H54 (cell line): ENCODE data around the gene SPOCK1.

Experiments used
- DNase-seq: peaks from one replicate; pipeline ENCODE4 v3.0.0; 2011; ENCODE audit warnings: low spot score, mixed read lengths; ENCODE audit not compliant: insufficient read length
- FAIRE-seq: peaks from 3 replicates; lab custom pipeline; 2011; peaks lifted over from hg19 to GRCh38; lab: Jason Lieb, UNC
- POLR2A ChIP-seq: IDR thresholded peaks from 2 replicates; pipeline ENCODE4 v1.6.1; 2011; ENCODE audit warnings: low read depth, mild to moderate bottlenecking, low read length

The SPOCK1 gene

DNA sequence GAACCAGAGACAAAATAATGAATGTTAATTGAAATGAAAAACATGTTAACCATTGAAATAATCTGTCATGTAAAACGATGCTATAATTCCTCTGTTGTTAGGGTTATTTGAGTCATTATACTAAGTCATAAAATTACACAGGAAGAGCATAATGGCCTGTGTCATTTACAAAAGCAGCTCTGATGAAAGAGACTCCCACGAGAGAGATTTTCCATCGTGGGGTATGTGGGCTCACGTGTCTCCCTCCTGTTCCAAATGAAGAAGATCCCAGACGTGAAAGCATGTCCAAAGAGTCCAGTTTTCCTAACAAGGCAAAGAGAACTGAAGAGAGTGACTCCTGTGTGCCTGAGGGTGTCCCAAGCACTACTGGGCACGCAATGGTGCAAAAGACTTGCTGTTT lies 379.8 kb downstream of the SPOCK1 start:
- no peak for FAIRE-seq
- no peak for DNase-seq
- TF ChIP-seq POLR2A, result no peak

DNA sequence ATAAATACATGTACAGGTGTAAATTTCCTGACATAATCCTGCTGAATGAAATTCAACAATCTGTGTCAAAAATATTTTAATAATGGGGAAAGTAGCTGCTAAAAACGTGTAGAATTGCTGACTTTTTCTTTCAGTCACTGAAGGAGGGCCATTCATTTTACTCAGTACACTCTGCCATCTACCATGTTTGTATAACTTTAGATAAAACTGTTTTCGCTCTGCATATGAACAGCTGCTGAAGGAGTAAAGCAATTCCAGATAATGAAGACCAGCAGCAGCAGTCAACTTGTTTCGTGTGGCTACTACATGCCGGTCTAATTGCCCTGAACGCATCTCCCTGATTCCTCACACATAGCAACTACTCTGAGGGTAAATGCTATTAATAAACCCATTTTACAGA lies 380.5 kb downstream of the SPOCK1 start:
- TF ChIP-seq POLR2A, result no peak
- DNase-seq (no peak), FAIRE-seq (no peak)

DNA sequence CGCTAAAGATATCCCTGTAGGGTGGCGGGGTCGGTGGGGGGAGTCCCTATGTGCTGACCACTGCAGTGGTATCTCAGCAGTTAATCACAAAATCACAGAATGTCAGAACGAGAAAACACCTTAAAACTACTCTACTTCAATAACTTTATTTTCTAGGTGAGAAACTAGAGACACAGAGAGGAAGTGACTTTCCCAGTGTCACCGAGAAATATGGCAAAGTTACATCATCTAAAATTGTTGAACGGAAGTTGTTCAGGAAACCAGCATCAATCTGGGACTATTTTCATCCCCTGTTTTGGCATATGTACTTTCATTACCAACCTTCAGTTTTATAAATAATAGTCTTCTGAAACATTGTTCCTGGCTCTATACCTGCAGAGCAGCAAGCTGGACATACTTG lies 384.0 kb downstream of the SPOCK1 start:
- FAIRE-seq, result no peak
- no peak for DNase-seq
- no peak for TF ChIP-seq POLR2A

DNA sequence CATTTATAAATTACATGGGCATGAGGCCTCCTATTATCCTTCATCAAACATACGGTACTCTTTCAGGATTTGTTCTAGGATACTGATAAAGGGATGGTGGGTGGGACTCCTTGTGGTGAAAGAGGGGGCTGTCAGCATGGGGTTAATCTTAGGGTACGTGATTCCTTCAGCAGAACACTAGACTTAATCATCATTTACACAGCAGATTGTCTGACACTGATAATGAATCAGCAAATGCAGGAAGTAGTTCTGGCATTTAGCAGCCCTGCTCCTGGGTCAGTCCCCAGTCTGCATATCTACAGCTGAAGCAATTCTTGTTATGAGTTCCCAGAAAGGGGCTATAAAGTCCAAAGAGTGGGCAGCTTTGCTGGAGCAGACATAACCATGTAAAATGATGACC lies 384.6 kb downstream of the SPOCK1 start:
- FAIRE-seq (no peak), DNase-seq (no peak)
- TF ChIP-seq POLR2A, result no peak

DNA sequence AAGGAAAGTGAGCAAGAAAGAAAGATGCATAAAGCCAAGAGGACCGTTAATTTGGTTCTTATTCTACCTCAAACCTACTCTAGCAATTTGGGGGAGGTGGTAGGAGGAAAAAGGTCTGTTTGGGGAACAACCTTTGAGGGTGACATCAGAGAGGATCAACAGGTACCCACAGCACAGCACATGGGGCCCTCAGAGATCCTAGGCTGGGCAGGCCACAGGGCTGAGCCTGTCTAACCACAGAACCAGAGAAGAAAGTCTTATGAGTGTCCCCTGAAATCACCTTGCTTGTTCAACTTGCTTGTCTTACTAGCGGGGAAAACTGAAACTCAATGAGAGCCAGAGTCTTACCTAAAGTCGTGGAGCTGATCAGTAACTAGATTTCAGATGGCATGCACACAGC lies 385.2 kb downstream of the SPOCK1 start:
- no peak for FAIRE-seq
- TF ChIP-seq POLR2A, result no peak
- DNase-seq, result no peak

DNA sequence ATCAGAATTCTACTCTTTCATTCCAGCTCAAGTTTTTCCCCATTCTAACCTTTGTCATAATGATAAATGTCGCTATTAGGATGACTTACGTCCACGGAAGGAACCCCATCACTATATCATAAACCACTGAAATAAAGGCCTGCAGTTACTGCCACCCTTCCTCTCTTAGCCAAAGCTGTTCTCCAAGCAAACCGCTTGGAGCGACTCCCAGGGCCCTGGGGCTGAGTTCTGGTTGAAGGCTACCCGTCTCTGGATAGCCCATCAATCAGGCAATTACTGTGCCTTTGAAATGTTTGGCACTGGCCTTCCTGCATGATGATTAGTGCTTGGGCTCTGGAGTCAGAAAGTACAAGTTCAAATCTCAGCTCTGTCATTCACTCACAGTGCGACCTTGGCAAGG lies 386.0 kb downstream of the SPOCK1 start:
- DNase-seq (no peak), FAIRE-seq (no peak)
- no peak for TF ChIP-seq POLR2A

DNA sequence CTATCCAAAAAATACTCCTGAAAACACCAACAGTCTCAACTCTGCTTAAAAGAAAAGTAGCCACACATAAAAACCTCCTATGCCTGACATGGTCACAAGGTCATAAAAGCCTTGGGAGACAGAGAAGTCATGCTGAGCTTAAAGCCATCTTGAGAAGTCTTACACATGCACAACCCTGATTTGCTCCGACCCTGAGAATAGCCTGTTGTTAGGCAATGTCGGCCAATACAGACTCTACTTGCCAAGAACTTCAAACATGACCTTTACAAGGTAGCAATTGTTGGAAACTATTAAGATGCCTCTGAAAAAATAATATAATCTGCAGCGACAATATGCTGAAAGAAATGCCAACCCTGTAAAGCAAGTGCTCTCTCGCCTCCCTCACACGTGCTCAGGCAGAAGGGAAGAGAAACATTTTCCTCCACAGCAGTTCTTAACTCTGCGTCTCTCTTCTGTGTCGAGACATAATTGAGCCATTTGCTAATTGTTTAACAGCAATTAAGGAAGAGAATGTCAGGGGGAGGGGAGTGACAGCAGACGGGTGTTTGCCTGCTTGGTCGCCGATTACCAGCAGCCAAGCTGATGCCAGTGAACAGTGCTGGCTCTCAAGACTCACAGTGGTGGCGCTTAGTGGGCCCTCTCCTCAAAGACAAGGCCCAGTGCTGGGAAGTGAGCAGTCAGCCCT lies 393.6 kb downstream of the SPOCK1 start:
- FAIRE-seq, result no peak
- no peak for TF ChIP-seq POLR2A
- DNase-seq, result no peak

DNA sequence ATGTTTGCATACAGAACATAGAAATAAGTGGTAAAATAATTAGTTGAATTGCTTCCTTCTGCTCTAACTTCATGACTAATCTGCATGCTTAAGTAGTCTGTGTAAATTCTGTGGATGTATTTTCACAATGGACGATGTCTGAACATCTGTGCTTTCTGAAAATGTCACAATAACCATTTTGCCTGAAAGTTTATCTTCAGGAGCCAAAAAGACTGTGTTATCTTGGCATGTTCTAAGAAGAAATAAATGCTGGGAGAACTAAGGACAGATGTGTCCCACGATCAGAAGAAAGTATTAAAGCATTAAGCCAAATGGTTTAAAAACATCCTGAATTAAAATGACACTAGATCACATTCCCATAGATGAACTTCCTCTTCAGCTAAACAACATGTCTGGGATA lies 397.6 kb downstream of the SPOCK1 start:
- TF ChIP-seq POLR2A, result no peak
- no peak for DNase-seq
- no peak for FAIRE-seq

DNA sequence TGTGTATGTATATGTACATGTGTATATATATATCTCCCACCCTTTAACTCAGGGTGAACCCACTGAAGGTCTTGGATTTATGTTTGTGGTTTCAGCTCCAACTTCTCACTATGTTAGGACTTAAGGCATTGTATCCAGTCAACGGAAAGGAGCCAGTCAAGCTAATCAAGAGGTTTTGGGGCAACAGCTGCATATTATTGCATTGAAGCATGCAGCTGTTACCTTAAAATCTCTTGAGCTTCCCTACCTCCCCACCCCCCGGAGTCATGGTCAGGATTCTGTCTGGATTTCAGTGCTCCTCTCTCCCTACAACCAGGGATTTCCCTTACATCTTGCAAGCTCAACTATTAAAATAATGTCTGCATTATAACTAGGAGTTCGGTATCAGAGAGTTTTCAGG lies 399.5 kb downstream of the SPOCK1 start:
- no peak for FAIRE-seq
- no peak for DNase-seq
- TF ChIP-seq POLR2A, result no peak

DNA sequence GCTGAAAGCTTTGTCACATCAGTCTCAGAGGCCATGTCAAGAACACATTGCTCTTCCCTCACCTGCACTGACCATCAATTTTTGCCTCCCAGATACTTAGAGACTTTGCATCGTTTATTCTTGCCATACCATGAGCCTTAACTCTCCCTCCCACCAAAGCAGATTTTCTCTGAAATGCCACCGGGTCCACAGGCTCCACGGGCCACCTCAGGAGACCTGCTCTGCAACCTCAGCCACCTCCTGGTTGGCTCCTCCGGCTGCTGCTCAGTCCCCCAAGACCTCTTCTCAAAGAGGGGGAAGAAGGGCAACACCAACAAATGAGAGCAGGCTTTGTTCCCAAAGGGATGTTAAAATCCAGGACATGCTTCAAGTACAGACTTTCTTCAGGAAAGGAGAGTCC lies 400.5 kb downstream of the SPOCK1 start:
- DNase-seq (no peak), FAIRE-seq (no peak)
- TF ChIP-seq POLR2A, result no peak

DNA sequence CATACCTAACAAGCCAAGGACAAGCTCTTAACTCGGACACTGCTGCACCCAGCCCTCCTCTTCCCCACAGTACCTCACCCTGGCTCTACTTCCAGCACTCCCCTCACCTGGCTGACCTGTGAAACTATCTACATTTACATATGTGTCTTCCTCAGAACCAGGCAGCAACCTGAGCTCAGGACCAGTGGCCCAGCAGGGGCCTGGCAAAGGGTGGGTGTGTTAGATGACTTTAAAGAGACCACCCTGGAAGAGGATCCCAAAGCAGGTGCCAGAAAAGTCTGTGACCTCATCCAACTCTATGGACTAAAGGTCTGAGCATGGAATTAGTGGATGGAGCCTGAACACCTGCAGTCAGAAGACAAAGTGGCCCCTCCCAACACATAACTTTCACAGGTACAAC lies 400.9 kb downstream of the SPOCK1 start:
- DNase-seq, result no peak
- no peak for TF ChIP-seq POLR2A
- FAIRE-seq, result no peak

DNA sequence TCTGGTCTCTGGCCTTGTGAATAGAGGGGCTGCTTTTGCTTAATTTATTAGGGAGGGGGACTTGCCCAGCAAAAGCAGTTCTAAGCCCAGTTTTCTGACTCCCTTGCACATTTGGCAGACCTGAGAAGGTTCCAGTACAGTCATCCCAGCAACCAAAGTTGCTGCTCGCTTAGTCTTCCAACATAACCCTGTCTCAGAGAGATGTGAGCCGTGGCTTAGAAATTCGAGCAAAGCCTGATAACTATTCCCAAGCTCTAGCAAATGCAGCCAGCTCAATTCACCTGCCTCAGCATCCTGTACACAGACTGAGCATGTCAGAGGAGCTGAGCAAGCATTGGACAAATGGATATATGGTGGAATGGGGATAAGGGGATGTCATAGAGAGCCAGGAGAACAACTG lies 401.9 kb downstream of the SPOCK1 start:
- TF ChIP-seq POLR2A, result no peak
- no peak for DNase-seq
- FAIRE-seq, result no peak

DNA sequence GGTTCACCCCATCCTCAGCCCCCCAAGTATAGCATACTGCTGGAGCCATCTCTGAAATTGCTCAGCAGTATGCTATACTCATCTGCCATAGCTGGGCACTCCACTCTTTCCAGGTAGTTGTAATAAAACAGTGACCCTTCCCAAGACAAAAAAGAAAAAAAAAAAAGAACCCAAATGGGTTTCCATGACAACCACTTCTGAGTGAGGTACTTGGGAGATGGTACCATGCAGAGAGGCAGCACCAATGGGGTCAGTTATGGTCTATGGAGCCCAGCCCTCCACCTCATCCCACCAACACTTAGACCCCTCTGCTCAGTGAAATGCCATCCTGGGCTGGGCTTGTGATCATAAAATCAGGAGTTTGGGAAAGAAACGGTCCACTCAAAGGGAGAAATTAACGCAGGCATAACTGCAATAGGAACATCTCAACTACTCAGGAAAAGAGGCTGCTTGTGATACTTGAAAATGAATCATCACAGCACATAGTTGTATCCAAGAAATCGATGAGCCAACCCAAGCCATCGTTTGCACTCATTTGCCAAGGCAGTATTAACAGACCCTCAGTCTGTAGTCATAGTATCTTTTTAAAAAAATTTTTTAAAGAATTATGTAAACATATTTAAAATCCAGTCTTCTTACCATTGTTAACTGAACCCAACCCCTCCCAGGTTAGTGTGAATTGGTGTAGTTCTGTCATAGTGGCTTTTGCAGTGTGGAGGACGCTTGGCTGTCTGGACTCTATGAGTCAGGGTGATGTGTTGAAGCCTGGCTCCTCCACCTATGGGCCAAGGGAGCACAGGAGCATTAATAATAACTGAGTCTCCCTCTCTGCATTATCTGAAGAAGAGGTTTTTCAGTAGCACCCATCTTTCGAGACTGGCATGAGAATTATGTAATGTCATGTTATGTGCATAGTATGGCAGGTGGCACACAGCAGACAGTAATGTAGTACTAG lies 402.7 kb downstream of the SPOCK1 start:
- FAIRE-seq (no peak), DNase-seq (no peak)
- TF ChIP-seq POLR2A, result no peak

DNA sequence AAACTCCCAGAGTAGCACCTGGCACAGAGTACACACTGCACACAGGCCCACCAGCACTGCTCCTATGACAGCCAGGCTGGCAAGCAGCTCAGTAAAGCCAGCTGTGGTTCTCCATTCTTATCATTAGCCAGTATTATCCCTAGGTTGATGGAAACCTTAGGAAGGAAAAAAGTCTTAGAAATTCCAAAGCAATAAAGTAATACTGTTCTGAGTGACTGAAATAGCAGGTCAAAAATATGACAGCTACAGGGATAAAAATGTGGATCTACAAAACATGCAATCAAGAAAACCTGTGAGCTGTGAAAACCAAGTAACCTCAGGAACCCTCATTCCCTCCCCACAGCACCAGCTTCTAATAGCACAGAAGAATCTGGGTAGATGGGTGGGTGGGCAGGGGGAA lies 403.5 kb downstream of the SPOCK1 start:
- no peak for TF ChIP-seq POLR2A
- no peak for DNase-seq
- FAIRE-seq, result no peak
